HG03280 (cell line): ENCODE measurements around the gene ALPI.

Experiments
- ATAC-seq: cut with Tn5 transposase; IDR thresholded peaks from one replicate; pipeline ENCODE4 v1.9.1; 2021; ENCODE audit warnings: mild to moderate bottlenecking, moderate library complexity; ENCODE audit not compliant: unreplicated experiment

The ALPI gene

GRCh38 chr2:232483923-232484627 is 28.1 kb downstream of the ALPI start:
- ATAC-seq = no peak

DNA sequence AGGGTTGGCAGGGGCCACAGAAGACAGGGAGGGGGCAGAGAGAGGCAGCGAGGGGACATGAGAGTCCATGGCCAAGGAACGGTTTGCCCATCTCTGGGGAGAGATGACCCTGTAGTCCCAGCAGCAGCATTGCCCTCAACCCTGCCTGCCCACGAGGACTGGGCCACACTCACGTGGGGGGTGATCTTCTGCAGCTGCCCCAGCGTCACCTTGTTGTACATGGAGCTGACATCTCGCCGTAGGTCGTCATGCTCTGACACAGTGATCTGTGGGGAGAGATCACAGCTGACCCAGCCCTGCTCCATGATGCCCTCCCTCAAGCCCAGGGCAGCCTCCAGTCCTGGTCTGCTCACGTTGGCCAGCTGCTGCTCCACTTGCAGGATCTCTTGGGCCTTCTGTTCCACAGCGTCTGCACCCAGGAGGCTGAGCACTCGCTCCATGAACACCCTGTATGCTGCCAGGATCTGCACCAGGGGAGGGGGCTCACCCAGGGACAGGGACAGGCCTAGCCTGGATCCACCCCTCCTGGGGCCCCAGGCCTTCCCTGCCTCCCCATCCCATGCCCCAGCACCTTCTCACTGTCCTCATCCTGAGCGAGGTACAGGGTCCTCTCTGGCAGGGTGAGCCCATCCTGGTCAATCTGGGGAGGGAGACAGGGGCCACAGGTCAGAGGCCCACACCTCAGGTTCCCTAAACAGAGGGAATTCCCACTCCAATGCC is 28.8 kb downstream of the ALPI start:
- no peak for ATAC-seq

GRCh38 chr2:232485348-232485756 is 29.4 kb downstream of the ALPI start:
- ATAC-seq = no peak

DNA sequence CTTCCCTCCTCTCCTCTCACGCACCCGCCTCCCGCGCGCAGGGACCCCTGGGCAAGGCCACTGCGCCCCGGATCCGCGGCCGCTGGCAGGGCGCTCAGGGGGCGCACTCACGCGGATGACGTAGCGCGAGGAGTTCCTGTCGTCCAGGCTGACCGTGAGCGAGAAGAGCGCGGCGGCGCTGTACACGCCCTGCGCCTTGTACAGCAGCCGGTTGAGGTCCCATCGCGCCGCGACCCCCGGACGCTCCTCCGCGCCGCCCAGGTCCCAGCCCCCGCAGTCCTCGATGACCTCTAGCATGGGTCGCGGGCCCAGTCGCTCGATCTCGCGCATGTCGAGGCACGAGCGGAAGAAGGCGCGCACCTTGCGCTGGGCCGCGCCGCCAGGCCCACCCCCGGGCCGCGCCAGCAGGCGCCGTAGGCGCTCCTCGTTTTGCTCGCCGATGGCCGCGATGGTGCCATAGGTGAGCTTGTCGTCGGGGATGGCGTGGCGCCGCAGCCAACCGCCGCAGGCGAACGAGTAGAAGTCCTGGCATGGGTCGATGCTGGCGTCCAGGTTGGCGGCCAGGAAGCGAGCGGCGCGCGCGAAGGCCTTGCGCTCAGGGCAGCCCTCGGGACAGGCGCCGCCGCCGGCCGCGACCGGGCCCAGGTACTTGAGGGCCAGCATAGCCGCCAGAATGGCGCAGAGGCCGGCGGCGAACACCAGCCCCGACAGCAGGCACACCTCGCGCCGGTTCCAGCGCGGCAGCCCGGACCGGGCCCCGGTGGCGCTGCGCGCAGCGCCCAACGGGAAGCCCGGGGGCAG is 30.0 kb downstream of the ALPI start:
- no peak for ATAC-seq

GRCh38 chr2:232486558-232487384 is 30.8 kb downstream of the ALPI start:
- no peak for ATAC-seq

DNA sequence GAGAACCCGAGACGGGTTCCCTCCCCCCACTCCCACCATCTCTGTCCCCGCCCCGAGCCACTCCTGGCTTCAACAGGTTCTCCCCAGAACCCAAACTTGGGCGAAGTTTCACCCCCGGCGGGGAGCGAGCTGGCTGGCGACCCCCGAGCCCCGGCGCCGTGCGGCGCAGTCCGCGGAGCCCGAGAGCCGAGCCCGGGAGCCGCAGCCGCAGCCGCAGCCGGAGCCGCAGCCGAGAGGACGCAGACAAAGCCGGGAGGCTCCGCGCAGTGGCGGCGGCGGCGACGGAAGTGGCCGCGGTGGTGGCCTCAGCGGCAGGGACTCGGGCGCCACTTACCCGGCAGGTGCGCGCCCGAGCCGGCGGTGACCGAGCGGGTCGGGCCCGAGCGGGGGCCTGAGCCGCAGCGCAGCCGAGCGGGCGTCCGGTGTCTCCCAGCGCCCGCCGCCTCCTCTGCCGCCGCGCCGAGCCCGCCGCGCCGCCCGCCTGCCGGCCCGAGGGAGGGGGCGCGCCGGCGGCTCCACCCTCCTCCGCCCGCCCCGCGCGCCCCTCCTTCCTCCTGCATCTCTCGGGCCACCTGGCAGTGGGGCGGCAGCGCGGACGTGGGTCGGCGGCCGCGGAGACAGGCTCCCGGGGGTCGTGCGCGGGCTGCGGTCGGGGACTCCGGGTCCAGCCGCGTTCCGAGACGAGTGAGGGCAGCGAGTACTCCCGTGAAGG is 31.6 kb downstream of the ALPI start, which contains the start of gene ECEL1:
TSS of gene ECEL1 (minus strand) at position 450 of the 712 bp plus-strand sequence. CDS start 1,181 bp downstream, outside the sequence.
- ATAC-seq = no peak

- ATAC-seq = no peak
Measured at GRCh38 chr2:232488097-232488711, 32.3 kb downstream of the ALPI start.

- no peak for ATAC-seq
Measured at GRCh38 chr2:232488721-232489300, 32.9 kb downstream of the ALPI start.

GRCh38 chr2:232489516-232490220 is 33.7 kb downstream of the ALPI start:
- ATAC-seq = no peak

DNA sequence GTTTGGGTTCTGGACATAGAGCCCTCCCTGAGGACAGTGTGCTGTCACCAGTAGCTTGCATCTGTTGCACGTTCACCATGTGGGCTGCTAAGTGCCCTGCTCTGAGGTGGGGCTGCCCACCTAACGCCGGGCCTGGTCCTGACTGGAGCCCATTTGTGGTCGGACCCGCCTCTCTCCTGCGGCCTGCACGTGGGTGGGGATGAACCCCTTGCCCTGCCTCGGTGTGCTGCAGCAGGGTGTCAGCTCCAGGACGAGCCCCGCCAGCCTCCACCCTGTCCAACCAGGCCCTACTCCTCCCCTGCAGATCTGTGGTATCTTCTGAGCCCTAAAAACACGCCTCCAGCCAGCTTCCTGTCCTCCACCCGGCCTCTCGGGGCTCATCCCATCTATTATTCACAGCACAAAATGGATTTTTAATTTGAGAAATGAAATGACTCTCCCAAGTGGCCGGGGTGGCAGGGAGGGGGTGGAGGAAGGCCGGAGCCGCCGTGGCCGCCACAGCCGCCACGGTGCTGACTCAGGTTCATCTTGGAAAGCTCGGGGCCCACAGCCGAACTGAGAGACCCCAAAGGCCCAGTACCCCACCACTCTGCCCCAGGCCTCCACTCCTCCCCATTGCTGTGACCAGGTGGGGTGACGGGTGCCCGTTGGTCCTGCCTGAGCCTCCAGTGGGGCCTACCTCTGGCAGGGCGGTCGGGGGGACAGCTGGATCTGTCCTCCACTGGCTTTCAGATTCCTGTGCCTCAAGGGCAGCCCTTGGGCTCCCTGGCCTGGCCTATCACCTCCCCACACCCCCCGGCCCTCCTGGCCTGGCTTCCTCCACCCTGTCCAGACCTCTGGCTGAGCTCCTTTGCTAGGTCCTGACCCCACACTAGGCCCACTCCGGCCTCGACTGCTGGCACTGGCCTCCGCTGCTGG is 34.5 kb downstream of the ALPI start:
- ATAC-seq = no peak

GRCh38 chr2:232491139-232491780 is 35.3 kb downstream of the ALPI start:
- ATAC-seq = no peak

GRCh38 chr2:232492236-232492848 is 36.4 kb downstream of the ALPI start:
- no peak for ATAC-seq

GRCh38 chr2:232492963-232493700 is 37.2 kb downstream of the ALPI start:
- no peak for ATAC-seq

DNA sequence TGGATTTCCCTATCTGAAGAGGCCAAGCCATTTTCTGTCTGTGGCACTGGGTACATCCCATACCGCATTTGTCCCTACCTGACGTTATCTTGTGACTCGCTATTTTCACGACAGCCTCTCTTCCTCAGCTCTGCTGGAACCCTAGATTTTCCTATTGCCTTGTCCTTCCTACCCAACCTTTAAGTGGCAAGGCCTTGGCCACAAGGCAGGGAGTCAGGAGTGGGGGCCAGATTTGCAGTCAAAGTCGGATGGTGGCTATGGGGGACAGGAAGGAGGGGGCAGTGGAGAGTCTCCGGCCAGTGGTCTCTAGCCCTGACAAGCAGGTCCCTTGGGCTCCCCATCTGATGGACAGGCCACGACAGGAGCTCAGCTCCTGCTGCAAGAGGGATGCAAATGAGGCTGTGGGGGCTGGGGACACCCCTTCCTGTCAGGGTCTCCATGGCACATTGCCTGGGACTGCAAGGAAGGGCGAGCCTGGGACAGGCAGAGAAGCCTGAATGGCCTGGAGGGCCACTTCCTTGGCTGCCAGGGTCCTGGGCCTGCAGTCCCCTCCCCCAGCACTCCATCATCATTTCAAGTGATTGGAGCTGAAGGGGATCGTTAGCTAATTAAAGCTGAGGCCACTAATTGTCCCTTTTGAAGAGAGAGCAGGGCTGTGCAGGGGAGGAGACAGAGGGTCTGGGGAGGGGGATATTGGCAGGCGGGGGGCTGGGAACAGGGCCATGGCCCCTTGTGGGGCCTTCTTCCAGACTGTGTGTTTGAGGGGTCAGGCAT is 37.9 kb downstream of the ALPI start:
- no peak for ATAC-seq

GRCh38 chr2:232494542-232494941 is 38.6 kb downstream of the ALPI start:
- no peak for ATAC-seq
